A549 treated with CORT108297 at 1 μM for 4 hours (cell line): ENCODE results near the gene SUN3. TPM values are rescaled to one million over a fixed set of nuclear protein-coding genes. Genes with fewer than 3 reads are reported as not detected.

ENCODE experiments used
- total RNA-seq: library from RNA; stranded (reverse); fragments of 200-300 nt; extraction: Qiagen RNA extraction; gene quantifications from 5 replicates; pipeline ENCODE4 v1.2.3, GENCODE V29; 2022

The SUN3 gene, protein sequence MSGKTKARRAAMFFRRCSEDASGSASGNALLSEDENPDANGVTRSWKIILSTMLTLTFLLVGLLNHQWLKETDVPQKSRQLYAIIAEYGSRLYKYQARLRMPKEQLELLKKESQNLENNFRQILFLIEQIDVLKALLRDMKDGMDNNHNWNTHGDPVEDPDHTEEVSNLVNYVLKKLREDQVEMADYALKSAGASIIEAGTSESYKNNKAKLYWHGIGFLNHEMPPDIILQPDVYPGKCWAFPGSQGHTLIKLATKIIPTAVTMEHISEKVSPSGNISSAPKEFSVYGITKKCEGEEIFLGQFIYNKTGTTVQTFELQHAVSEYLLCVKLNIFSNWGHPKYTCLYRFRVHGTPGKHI
- 0.15 to 0.16 TPM in 2 of 5 replicates, not detected in the others for total RNA-seq

DNA sequence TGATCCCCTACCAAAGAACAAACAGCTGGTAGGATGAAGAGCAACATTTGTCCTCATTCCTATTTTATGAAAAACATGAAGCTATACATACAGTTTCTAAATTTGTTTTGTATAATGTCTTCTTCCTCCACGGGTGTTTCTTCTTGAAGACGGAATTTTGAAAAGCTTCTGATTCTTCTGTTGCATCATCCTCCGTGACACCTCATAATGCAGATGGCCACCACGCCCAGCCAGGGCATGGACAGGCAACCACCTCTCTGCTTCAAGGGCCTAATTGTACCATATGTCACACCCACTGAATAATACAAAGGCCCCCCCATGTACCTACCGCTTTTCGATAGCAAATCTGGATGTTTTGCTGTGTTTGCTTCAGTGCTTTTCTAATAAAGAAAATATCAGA, at the start of gene SUN3:
Gene SUN3 (minus strand): TSS at position 170 of the 400 bp plus-strand sequence. CDS start 169 bp downstream, at position 1.

DNA sequence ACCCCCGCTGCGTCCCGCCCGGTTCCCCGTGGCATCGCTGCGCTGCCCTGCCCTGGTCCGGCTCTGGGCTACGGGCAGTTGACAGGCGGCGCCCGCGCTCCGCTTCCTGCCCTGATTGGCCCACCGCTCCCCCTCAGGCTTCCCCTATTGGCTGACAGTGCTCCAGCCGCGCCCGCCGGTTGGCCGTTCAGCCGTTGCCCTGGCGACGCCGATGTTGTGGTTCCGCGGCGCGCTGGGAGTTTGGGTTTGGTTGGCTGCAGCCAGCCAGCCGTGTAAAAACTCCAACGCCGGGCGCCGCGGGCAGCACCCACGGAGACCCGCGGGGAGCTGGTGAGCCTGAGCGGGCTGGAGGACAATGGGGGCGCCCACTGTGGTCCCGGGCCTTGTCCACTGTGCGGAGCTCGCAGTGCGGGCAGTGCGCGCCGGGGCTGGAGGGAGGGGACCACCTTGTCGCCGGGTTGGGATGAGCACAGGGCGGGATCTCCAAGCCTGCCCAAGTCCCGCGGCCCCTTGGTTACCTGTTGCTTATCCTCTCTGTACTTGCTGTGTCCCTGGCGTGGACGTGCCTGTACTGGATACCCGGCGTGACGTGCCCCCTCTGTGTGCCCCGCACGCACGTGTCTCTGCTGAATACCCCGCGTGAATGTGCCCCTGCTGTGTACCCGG, 6.5 kb upstream of the SUN3 start, which contains the start of gene C7orf57:
Gene C7orf57 (plus strand): TSS at position 243 of the 666 bp plus-strand sequence. CDS start 766 bp downstream, outside the sequence.

DNA sequence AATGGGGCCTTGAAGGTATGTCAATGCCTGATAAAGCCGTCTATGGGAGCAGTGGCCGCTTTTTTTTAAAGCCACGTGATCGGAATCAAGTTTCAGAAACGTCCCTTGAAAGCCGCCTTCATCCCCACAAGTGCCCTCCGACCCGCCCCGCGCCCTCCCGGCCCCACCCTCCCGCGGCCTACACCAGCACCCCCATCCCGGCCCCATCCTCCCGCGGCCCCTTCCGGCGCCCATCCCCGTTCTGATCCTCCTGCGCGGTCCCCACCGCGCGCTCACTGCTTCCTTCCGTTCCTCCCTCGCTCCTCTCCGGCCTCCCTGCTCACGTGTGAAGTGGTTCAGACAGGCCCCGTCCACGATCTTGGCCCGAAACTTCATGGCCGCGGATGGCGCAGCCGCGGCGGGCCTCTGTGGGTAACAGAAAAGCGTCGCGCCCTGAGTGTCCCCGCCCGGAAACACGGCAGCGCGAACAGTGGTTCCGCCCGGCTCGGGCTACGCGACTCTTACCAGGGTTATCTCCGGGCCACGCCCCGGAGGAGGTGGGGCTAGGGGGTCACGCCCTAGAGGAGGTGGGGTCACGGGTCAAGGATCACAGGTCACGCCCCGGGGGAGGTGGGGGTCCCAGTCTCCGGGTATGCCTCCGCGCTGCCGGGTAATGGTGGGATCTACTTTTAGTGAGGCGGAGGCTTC, 49.6 kb downstream of the SUN3 start, which contains the start of gene HUS1:
Gene HUS1 (minus strand): TSS at position 471 of the 687 bp plus-strand sequence. CDS start 96 bp downstream, at position 375.

DNA sequence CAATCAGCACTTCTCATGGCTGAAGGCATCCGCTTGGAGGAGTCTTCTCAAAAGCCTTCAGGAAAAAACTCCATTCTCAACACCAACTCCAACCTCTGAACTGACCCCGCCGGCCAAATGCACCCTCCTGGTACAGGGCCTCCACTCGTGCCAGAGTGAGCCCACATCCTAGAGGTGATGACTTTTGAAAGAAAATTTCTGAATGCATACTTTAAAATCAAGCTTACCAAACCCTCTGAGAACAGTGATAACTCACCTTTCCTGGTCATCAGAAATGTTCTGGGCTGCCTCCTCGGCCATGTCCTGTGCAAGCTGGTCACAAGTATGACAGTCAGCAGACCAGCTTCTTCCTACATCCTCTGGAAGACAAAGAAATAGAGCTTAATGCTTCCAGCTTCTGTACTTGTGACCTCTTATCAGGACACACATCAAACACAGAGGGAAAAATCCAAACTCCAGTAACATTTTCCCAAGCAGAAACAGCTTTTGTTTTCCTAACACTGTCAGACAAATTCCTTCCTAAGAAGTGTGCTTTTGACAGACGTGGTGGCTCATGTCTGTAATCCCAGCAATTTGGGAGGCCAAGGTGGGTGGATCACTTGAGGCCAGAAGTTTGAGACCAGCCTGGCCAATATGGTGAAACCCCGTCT, 80.6 kb downstream of the SUN3 start, which contains the start of gene PKD1L1:
Gene PKD1L1 (minus strand): TSS at position 326 of the 650 bp plus-strand sequence. CDS start 26 bp downstream, at position 300.

Other genes with a start within 250 kb of the SUN3 start
- gene PKD1L1, start 80.6 kb downstream of the SUN3 start, total RNA-seq: 0.03 to 0.18 TPM (median 0.15 TPM) in 5 replicates
- 17.6 to 20.7 TPM (median 19.2 TPM) in 5 replicates for gene HUS1, start 49.5 kb downstream of the SUN3 start, total RNA-seq
- 0.14 to 0.57 TPM (median 0.21 TPM) in 5 replicates for gene C7orf57, start 6.4 kb upstream of the SUN3 start, total RNA-seq
- 67.3 to 114 TPM (median 92.5 TPM) in 5 replicates for gene UPP1, start 60.2 kb upstream of the SUN3 start, total RNA-seq
- 0.01 to 0.16 TPM (median 0.08 TPM) in 5 replicates for gene ABCA13, start 142.4 kb upstream of the SUN3 start, total RNA-seq